ENCODE data around the gene ZNF562. TPM values are rescaled to one million over a fixed set of nuclear protein-coding genes. Genes with fewer than 3 reads are reported as not detected.

ZNF562 gene
- total and polyA plus RNA-seq, 2 of the 4 experiments (the other 2 are of a cell fraction), result 5.2 to 43.7 TPM

- no TSS peak for BruUV-seq (replicated peaks)
- no peak overlapping the region for H4K5ac ChIP-seq (ENCODE audit: low read depth, low read length)
- intact Hi-C loops (cut with micrococcal nuclease), result no loop called here
- H3K9ac ChIP-seq (ENCODE audit: low read depth, low read length), result no peak overlapping the region
- H2BK20ac ChIP-seq (ENCODE audit: low read depth, low read length), result no peak overlapping the region
- H3K18ac ChIP-seq (ENCODE audit: low read depth, low read length), result no peak overlapping the region
- TF ChIP-seq CEBPB (IDR thresholded peaks at IDR 0.05; ENCODE audit: low read depth, low read length), result no peak
- TF ChIP-seq ELK1 (IDR thresholded peaks at IDR 0.05; ENCODE audit: borderline replicate concordance, low read depth, low read length), result no peak
- no peak for TF ChIP-seq BHLHE40 (IDR thresholded peaks at IDR 0.05; ENCODE audit: low read depth, low read length)
- no peak for TF ChIP-seq POLR2A (IDR thresholded peaks at IDR 0.05; ENCODE audit: low read depth, low read length)
- TF ChIP-seq RCOR1 (IDR thresholded peaks at IDR 0.05; ENCODE audit: insufficient replicate concordance, low read length), result no peak
- no peak for TF ChIP-seq RFX5 (IDR thresholded peaks at IDR 0.05; ENCODE audit: low read depth, low read length)
- no peak for TF ChIP-seq CHD1 (IDR thresholded peaks at IDR 0.05; ENCODE audit: low read depth, low read length)
- no peak for TF ChIP-seq FOS (IDR thresholded peaks at IDR 0.05; ENCODE audit: low read depth, low read length)
- no peak for TF ChIP-seq NFE2L2 (IDR thresholded peaks at IDR 0.05; ENCODE audit: low read depth, low read length)
- H3K9me3 ChIP-seq (ENCODE audit: control insufficient read depth, insufficient read depth, low read length), result peaks cover 2% of the 10 kb centered on the region; the same call in 1 of the 2 replicates
- no peaks in the 10 kb centered on the region for H3K36me3 ChIP-seq (ENCODE audit: control insufficient read depth, insufficient read depth, low read length)
- no peak overlapping the region for H3K4ac ChIP-seq (ENCODE audit: low read depth, low read length)
- H4K20me1 ChIP-seq (ENCODE audit: insufficient read depth, low read length), result no peaks in the 10 kb centered on the region
- dilution Hi-C loops (cut with HindIII; ENCODE audit: low sequenced_read_pairs, unreplicated experiment), result no loop called here
- H3K9me1 ChIP-seq (ENCODE audit: insufficient read depth, low read length), result no peaks in the 10 kb centered on the region
- no peaks in the 10 kb centered on the region for H3K27me3 ChIP-seq (ENCODE audit: control insufficient read depth, insufficient read depth, low read length)
- no peak overlapping the region for H2AFZ ChIP-seq (replicated peaks; ENCODE audit: low read length, poor library complexity)
- ChIA-PET CTCF (no interaction called here), POLR2A (ENCODE audit: unreplicated experiment) (no interaction called here)
- no peak overlapping the region for H3K56ac ChIP-seq (ENCODE audit: extremely low read depth, insufficient read depth, low read length)
- 30% methylated on average over 2 of the region's 6 CpGs; no CpG with 5 or more reads in 1 of the 2 experiments for WGBS, 2 experiments (ENCODE audit: extremely low coverage in 2 of 2, insufficient read length in 1 of 2)
- H3K23ac ChIP-seq (ENCODE audit: low read depth, low read length), result no peak overlapping the region
- no peak overlapping the region for H2BK15ac ChIP-seq (ENCODE audit: low read depth, low read length)
- H3K27ac ChIP-seq (ENCODE audit: insufficient read depth, low read length), result no peak overlapping the region
- H2BK5ac ChIP-seq (ENCODE audit: low read depth, low read length, poor library complexity, severe bottlenecking), result no peak overlapping the region
- no peak for DNase-seq
- no peak overlapping the region for H3K14ac ChIP-seq (replicated peaks; ENCODE audit: low read depth, low read length)
- no peak overlapping the region for H2AK5ac ChIP-seq (ENCODE audit: low read depth, low read length)
- H2BK120ac ChIP-seq (ENCODE audit: low read depth, low read length), result no peak overlapping the region
- H3K79me1 ChIP-seq (ENCODE audit: low read depth in 1 of 2, low read length in 2 of 2), result no peaks in the 10 kb centered on the region
- no peak for ATAC-seq (ENCODE audit: low read depth)
- in situ Hi-C loops (cut with MboI; ENCODE audit: low sequenced_read_pairs), result no loop called here
- no peak overlapping the region for H2AK9ac ChIP-seq (replicated peaks; ENCODE audit: low read depth, low read length, poor library complexity)
- no peak overlapping the region for H3K4me3 ChIP-seq (ENCODE audit: insufficient read depth, low read depth, low read length)
- no peak overlapping the region for H3K4me2 ChIP-seq (ENCODE audit: low read depth, low read length)
- no peak overlapping the region for H4K91ac ChIP-seq (ENCODE audit: insufficient read depth, low read depth, low read length)
- no peaks in the 10 kb centered on the region for H3K4me1 ChIP-seq (ENCODE audit: control insufficient read depth, insufficient read depth, low read length)
- H4K8ac ChIP-seq (ENCODE audit: low read depth in 2 of 2, low read length in 2 of 2), result no peak overlapping the region
Measured at GRCh38 chr19:9702186-9702585, 27.3 kb upstream of the ZNF562 start.
